Sciatic nerve (tissue), 2 donors: ENCODE measurements around the gene CPS1. TPM values are rescaled to one million over a fixed set of nuclear protein-coding genes. Genes with fewer than 3 reads are reported as not detected.

Experiments
- ATAC-seq: fragments of 200-7000 bp; cut with Tn5 transposase; one replicate; pipeline ENCODE4 v1.9.1; 2020; ENCODE audit warnings: mild to moderate bottlenecking, moderate library complexity
- DNase-seq: peaks from one replicate; pipeline ENCODE4 v3.0.0-alpha.2; 2020; ENCODE audit warnings: low spot score
- intact Hi-C: fragments of 100-400 bp; cut with DNase I; formaldehyde crosslinking; loops from one replicate; pipeline ENCODE4 v1.14.2; 2022
- total RNA-seq: library from RNA; stranded (reverse); fragmentation: NEBNext Ultra II Directional; extraction: Animal tissue kit (Norgen Biotek cat#: 25700); gene quantifications from one replicate; pipeline ENCODE4 v1.2.1, GENCODE V29; 2021
- donor health status: DM: no; HTN: no; CAD: no.
- donor health status: DM: no; HTN: no; CAD: no.

Gene CPS1
- total RNA-seq, 1 donor from 2014 or later, result 6.9 TPM

- intact Hi-C loops, result no loop called here
- ATAC-seq, result no peak
- DNase-seq, result no peak
Measured at GRCh38 chr2:210655229-210655975, 99.0 kb downstream of the CPS1 start.

DNA sequence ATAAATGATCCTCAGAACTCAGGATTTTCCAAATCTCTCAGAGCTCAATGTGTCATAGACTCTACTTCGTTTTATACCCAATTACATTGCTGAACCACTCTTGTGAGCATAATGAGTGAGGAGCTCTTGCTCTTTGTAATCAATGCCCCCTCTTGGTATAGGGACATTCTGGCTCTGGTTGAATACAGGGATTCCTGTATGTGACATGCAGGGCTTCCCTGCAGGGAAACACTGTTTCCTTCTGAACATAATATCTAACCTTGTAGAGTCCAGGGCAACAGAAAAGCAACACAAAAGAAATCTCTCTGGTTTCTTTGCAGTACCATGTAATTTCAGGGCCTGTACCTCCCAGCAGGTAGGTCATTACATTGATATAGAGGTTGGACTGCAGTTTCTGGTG lies 101.5 kb downstream of the CPS1 start:
- intact Hi-C loops, result no loop called here
- no peak for DNase-seq
- no peak for ATAC-seq

DNA sequence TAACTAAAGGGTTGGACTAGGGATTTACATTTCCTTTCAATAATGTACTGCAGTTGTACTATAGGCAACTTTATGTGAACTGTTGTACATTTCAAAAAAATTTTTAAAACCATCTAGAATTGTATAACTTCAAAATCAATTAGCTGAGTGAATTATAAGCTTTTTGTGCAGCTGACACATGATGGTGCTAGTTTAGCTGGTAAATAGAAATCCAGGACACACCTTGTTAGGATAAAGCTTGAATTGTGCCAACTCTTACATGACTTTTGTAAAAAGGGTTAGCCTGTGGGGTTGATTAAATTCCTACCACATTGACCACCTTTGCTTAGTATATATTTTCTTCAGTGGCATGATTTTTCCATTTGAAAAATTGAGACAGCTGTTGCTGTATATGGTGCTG lies 104.4 kb downstream of the CPS1 start:
- ATAC-seq (no peak), DNase-seq (no peak)
- intact Hi-C loops, result no loop called here

- intact Hi-C loops, result no loop called here
- no peak for DNase-seq
- ATAC-seq, result no peak
Measured at GRCh38 chr2:210662560-210662959, 106.2 kb downstream of the CPS1 start.

- intact Hi-C loops, result no loop called here
- peak; percentile 41 for ATAC-seq
Measured at GRCh38 chr2:210663631-210664089, 107.3 kb downstream of the CPS1 start.

GRCh38 chr2:210667711-210668110 lies 111.3 kb downstream of the CPS1 start:
- ATAC-seq (no peak), DNase-seq (no peak)
- intact Hi-C loops, result no loop called here

More at GRCh38 chr2:210663631-210664089, 107.3 kb downstream of the CPS1 start:
- DNase-seq, result no peak

DNA sequence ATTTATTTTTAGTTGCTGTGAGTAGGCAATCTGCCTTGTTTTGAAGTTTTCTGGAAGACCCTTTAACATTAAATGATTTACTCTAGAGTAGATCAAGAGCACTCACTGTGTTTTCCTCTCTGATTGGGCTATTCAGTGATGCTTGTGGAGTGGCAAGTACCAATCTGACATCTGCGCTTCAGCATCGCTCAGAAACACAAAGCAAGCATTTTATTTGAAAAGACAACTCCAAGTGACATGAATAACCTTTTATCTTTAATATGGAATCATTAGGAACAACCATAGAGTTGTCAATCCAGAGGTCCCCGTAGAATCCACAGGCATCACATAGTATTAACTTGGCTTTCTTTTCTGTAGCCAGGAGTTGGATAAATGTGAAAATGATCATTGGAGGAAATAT lies 114.7 kb downstream of the CPS1 start:
- no peak for ATAC-seq
- intact Hi-C loops, result no loop called here
- DNase-seq, result no peak

DNA sequence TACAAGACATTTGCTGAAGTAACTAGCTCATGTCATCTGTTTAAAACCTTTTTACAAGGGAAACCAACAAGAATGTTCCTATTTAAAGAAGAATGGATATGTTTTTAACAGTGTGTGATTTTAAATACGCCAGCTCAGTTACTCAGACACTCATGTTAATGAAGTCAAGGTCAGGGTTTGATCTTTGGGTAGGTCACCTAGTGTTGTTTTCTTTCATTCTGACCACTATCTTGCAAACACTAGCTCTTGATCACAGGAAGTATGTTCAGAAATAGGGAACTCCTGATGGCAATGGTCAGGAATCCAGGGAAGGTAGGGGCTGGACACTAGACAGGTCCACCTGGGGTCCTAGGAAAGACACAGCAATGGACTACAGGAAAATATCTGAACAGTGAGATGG lies 116.7 kb downstream of the CPS1 start:
- ATAC-seq (no peak), DNase-seq (no peak)
- intact Hi-C loops, result no loop called here

GRCh38 chr2:210676067-210676466 lies 119.7 kb downstream of the CPS1 start:
- intact Hi-C loops, result loop anchor here (2.0 kb wide), 1 partner anchor 33 kb away; no protein-coding TSS in a partner anchor
- DNase-seq (no peak), ATAC-seq (no peak)

DNA sequence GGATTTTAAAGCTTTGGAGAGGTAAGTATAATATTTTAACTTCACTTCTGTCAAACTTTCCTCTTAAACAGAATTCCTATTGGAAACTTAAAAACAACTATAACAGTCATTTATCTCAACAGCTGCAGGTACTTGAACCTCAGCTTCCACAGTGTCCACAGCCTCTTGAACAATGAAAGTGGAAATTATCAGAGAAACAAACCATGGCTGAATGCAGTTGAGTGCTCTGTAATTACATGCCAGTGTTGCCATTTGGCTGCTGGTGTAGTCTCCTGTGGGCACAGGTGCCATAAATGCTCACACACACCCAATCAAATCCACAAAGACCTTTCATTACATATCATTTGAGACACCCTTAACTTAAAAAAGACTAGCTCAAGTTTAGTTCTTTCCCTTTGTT lies 125.1 kb downstream of the CPS1 start:
- DNase-seq (no peak), ATAC-seq (no peak)
- intact Hi-C loops, result no loop called here

- DNase-seq (no peak), ATAC-seq (no peak)
- intact Hi-C loops, result no loop called here
Measured at GRCh38 chr2:210686401-210686800, 130.0 kb downstream of the CPS1 start.

GRCh38 chr2:210687786-210688470 lies 131.5 kb downstream of the CPS1 start:
- DNase-seq (no peak), ATAC-seq (no peak)
- intact Hi-C loops, result no loop called here

GRCh38 chr2:210707900-210708299 lies 151.5 kb downstream of the CPS1 start:
- no peak for DNase-seq
- no peak for ATAC-seq
- intact Hi-C loops, result loop anchor here (2.0 kb wide), 1 partner anchor 31 kb away; no protein-coding TSS in a partner anchor

- intact Hi-C loops, result no loop called here
- DNase-seq (no peak), ATAC-seq (no peak)
Measured at GRCh38 chr2:210713122-210713521, 156.7 kb downstream of the CPS1 start.

DNA sequence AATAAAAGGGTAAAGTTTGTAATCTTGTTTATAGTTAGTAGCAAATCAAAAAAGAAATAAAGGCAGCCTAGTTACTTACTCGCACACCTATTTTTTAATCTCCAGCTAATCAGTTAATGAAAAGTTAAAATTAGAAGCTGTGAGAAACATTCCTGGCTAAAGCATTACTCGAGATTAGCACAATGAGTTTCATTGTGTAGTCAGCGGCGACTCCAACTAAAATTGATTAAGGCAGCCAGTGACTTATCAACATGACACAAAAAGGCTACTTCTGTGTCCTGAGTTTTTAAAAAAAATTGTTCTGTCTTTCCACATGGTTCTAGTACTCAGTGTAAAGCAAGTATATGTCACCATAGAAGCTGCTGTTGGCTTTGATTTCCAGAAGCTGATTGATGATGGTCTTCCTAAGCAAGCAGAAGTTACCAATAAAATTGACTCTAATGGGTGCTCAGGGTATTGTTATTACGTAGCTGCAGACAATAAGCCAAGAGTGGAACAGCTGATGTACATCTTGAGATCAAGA lies 159.2 kb downstream of the CPS1 start:
- DNase-seq, result no peak
- ATAC-seq, result no peak
- intact Hi-C loops, result no loop called here

DNA sequence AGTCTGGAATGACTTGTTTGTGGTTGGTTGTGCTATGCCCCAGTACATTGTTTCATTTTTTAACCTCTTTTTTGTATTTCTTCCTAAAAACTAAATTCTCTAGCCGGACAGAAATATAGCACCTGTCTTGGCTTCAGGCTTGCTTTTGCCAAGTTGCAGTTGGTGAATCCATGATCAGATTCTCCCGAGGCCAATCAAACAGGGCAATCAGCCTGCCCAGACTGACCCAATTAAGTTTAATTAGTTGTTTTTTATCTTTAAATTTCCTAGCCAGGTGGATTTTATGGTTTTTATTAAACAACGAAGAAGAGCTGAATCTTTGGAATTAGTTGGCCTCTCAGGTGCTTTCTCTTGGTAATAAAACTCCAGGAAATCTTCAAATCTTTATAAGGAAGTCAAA lies 162.1 kb downstream of the CPS1 start:
- intact Hi-C loops, result no loop called here
- no peak for ATAC-seq

DNA sequence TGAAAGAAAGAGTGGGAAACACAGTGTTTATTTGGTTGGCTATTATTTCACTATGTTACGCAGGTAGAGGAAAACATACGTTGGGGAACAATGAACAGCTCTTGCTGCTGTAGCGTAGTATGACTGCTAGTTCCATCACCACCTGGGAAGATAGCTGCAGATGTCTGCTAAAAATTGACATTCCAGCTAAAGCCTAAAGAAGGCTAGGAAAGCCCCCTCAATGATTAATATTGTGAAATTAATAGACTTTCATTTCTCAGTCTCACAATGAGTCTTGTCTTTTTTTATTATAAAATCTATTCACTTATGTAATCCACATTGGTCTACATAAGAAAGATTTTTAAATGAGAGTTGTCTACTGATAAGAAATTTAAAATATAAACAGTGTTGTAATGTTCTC lies 165.7 kb downstream of the CPS1 start:
- ATAC-seq, result no peak
- intact Hi-C loops, result no loop called here
- no peak for DNase-seq

More for the DNA sequence above, 162.1 kb downstream of the CPS1 start:
- DNase-seq, result no peak

DNA sequence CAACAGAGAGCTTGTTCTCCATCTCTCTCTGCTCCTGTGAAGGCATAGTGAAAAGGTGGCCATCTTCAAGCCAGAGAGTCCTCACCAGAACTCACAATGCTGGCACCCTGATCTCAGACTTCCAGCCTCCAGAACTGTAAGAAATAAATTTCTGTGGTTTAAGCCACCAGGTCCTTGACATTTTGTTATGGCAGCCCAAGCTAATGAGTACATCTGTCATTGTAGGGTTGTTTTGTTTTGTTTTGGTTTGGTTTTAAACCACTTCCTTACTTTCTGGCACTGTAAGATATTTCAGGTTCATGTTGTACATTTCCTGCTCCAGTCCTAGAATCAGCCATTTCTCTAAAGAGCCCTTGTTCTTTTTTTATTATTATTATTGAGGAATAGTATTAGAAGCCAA lies 171.2 kb downstream of the CPS1 start:
- ATAC-seq (no peak), DNase-seq (no peak)
- intact Hi-C loops, result no loop called here
